Endothelial cell of umbilical vein (primary cell): ENCODE measurements around the gene SH3BGRL. TPM values are rescaled to one million over a fixed set of nuclear protein-coding genes. Genes with fewer than 3 reads are reported as not detected.

ENCODE experiments used
- BruUV-seq: library from RNA; stranded (reverse); fragments of 400-500 nt; replicated peaks from 2 replicates; lab custom pipeline; 2021; lab: Mats Ljungman, UMichigan
- CTCF ChIA-PET: fragments of 300-600, 350-600 bp; sonication (Branson Sonifier 250); formaldehyde crosslinking; loops from one replicate; lab custom pipeline; 2021; ENCODE audit warnings: antibody characterized with exemption, inconsistent platforms; lab: Charles Lee
- POLR2A ChIA-PET: fragments of 300-600, 350-600 bp; sonication (Branson Sonifier 250); formaldehyde crosslinking; loops from one replicate; lab custom pipeline; 2021; ENCODE audit warnings: antibody characterized with exemption, inconsistent platforms; lab: Charles Lee
- DNase-seq: peaks from one replicate; pipeline ENCODE4 v3.0.0-alpha.2; 2011; ENCODE audit warnings: low read depth, low spot score
- FAIRE-seq: peaks from 2 replicates; lab custom pipeline; 2011; peaks lifted over from hg19 to GRCh38; lab: Jason Lieb, UNC
- H2AFZ ChIP-seq: 2 replicates; pipeline ENCODE4 v1.6.0; 2012; ENCODE audit warnings: low read depth, low read length, control low read depth, inconsistent platforms
- H3K27ac ChIP-seq: 2 replicates; pipeline ENCODE4 v1.5.1; 2011; ENCODE audit warnings: low read depth, mild to moderate bottlenecking, control low read depth, low read length, moderate library complexity; ENCODE audit not compliant: insufficient read depth
- H3K27me3 ChIP-seq, 2 experiments: 2 replicates each; pipeline versions ENCODE4 v1.6.0 to v1.6.1; 2011; ENCODE audit warnings: low read length in 2 of 2, mixed read lengths in 1 of 2; ENCODE audit not compliant: control insufficient read depth in 2 of 2, insufficient read depth in 2 of 2
- H3K36me3 ChIP-seq, 2 experiments: 2 replicates in 1 of 2; 3 replicates in 1 of 2; pipeline ENCODE4 v1.5.1; 2011; ENCODE audit warnings: low read length in 2 of 2, mild to moderate bottlenecking in 1 of 2, moderate library complexity in 1 of 2; ENCODE audit not compliant: control insufficient read depth in 2 of 2, insufficient read depth in 2 of 2; ENCODE audit errors: extremely low read depth in 1 of 2
- H3K4me1 ChIP-seq: 3 replicates; pipeline ENCODE4 v1.5.1; 2011; ENCODE audit warnings: mild to moderate bottlenecking, low read length; ENCODE audit not compliant: control insufficient read depth, insufficient read depth; ENCODE audit errors: extremely low read depth
- H3K4me2 ChIP-seq: 2 replicates; pipeline ENCODE4 v1.6.1; 2011; ENCODE audit warnings: low read length, control low read depth, mixed read lengths; ENCODE audit not compliant: insufficient read depth
- H3K4me3 ChIP-seq, 3 experiments: fragments of 200-600 bp in 1 of 3; sonication (generic), shearing (Covaris generic) in 1 of 3; replicated peaks in 1 of 3; 2 replicates each; pipeline ENCODE4 v1.5.1; 2011 to 2016; ENCODE audit warnings: control low read depth in 3 of 3, low read length in 3 of 3, mild to moderate bottlenecking in 2 of 3, inconsistent platforms in 1 of 3, low read depth in 1 of 3, moderate library complexity in 1 of 3; ENCODE audit not compliant: insufficient read depth in 1 of 3
- H3K79me2 ChIP-seq: 2 replicates; pipeline ENCODE4 v1.6.0; 2012; ENCODE audit warnings: low read length, inconsistent platforms; ENCODE audit not compliant: control insufficient read depth, insufficient read depth
- H3K9ac ChIP-seq: replicated peaks from 2 replicates; pipeline ENCODE3; 2011; ENCODE audit warnings: low read length, control low read depth; ENCODE audit not compliant: insufficient read depth; ENCODE audit errors: extremely low read depth
- H3K9me1 ChIP-seq: replicated peaks from 3 replicates; pipeline ENCODE4 v1.6.0; 2011; ENCODE audit warnings: mild to moderate bottlenecking, low read length; ENCODE audit not compliant: control insufficient read depth, insufficient read depth; ENCODE audit errors: extremely low read depth
- H3K9me3 ChIP-seq: replicated peaks from 2 replicates; pipeline ENCODE4 v1.5.1; 2012; ENCODE audit warnings: low read length, inconsistent platforms; ENCODE audit not compliant: control insufficient read depth, insufficient read depth
- H4K20me1 ChIP-seq: replicated peaks from 2 replicates; pipeline ENCODE3; 2011; ENCODE audit warnings: mild to moderate bottlenecking, low read length; ENCODE audit not compliant: control insufficient read depth, insufficient read depth; ENCODE audit errors: extremely low read depth
- EZH2 ChIP-seq: IDR thresholded peaks from 2 replicates; pipeline ENCODE4 v1.6.1; 2012; ENCODE audit warnings: borderline replicate concordance, low read depth, mild to moderate bottlenecking, moderate library complexity, low read length, inconsistent platforms; ENCODE audit not compliant: severe bottlenecking
- FOS ChIP-seq: IDR thresholded peaks from 2 replicates; pipeline ENCODE4 v1.6.1; 2011; ENCODE audit warnings: mild to moderate bottlenecking, low read length, moderate library complexity, borderline replicate concordance; ENCODE audit not compliant: insufficient read depth
- GATA2 ChIP-seq: IDR thresholded peaks from 2 replicates; pipeline ENCODE4 v1.7.0; 2011; ENCODE audit warnings: low read depth, mild to moderate bottlenecking, moderate library complexity, mixed read lengths, low read length; ENCODE audit not compliant: insufficient read length, insufficient read depth
- JUN ChIP-seq: IDR thresholded peaks from 2 replicates; pipeline ENCODE4 v1.6.1; 2011; ENCODE audit warnings: borderline replicate concordance, low read depth; ENCODE audit not compliant: insufficient read length, insufficient read depth
- MAX ChIP-seq: IDR thresholded peaks from 2 replicates; pipeline ENCODE4 v1.6.1; 2011; ENCODE audit not compliant: insufficient read depth, insufficient read length
- MYC ChIP-seq: IDR thresholded peaks from one replicate; pipeline ENCODE4 v1.6.1; 2011; ENCODE audit warnings: mild to moderate bottlenecking, low read depth, low read length
- POLR2A ChIP-seq: IDR thresholded peaks from 2 replicates; pipeline ENCODE4 v1.6.1; 2012; ENCODE audit warnings: low read depth, mild to moderate bottlenecking, control low read depth, low read length
- POLR2AphosphoS5 ChIP-seq: IDR thresholded peaks from 2 replicates; pipeline ENCODE4 v1.6.1; 2012; ENCODE audit warnings: low read depth, mild to moderate bottlenecking, control low read depth, low read length, moderate library complexity; ENCODE audit not compliant: insufficient read depth
- dilution Hi-C: fragments of 300-500 bp; cut with MboI; formaldehyde crosslinking; loops from one replicate; pipeline ENCODE4 v1.15.0; 2019; ENCODE audit warnings: low sequenced_read_pairs; ENCODE audit not compliant: extremely low pct_ligation_motif_present
- intact Hi-C: fragments of 100-400 bp; cut with micrococcal nuclease; formaldehyde crosslinking; loops from one replicate; pipeline ENCODE4 v1.10.0; 2022
- polyA plus RNA-seq, 4 experiments: library from polyadenylated mRNA; depleted of rRNA in 3 of 4; stranded (reverse) in 3 of 4; unstranded in 1 of 4; fragments of >200 nt; gene quantifications; 2 replicates each; pipeline versions ENCODE4 v1.2.1 to v1.2.3, GENCODE V29; 2011 to 2012; ENCODE audit warnings: missing spikeins in 1 of 4
- total RNA-seq: library from RNA; stranded (reverse); gene quantifications from 2 replicates; pipeline ENCODE4 v1.2.3, GENCODE V29; 2021
- TF ChIP-seq, protein P1 (sequence below), 2 donors: IDR thresholded peaks; 1 replicate in 1 of 2; 2 replicates in 1 of 2; pipeline ENCODE4 v1.5.1; 2011; ENCODE audit warnings: low read length in 2 of 2, mild to moderate bottlenecking in 2 of 2, moderate library complexity in 2 of 2, control low read depth in 1 of 2, inconsistent platforms in 1 of 2, low read depth in 1 of 2; ENCODE audit not compliant: insufficient read depth in 1 of 2; ENCODE audit errors: extremely low read depth in 1 of 2

Gene SH3BGRL
- total and polyA plus RNA-seq, 2 donors (not counting 3 experiments of a cell fraction or from before 2014, with no cell fraction given): 45.6 to 65.7 TPM

DNA sequence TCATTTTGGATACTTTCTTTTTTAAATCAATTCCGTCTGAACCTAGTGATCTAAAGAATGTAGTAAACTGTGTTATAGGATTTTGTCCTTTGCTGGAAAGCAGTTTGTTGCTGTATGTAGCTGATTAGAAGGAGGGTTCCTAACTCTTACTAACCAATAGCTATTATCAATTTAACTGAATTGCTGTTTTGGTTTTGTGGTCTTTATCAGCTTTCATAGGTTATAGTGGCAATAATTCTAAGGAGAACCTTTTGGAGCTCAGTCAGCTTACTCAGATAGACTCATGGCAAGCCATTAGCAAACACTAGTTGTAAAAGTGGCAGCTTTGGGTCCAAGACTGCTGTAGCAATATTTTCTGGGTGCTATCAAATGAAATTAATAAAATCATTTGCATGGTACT is 29.6 kb downstream of the SH3BGRL start:
- Histone ChIP-seq H3K9ac (no peak overlapping the region), H3K27ac (no peak overlapping the region), H3K9me3 (no peaks in the 10 kb centered on the region), H3K4me2 (no peak overlapping the region), H3K27me3 (no peaks in the 10 kb centered on the region), H3K4me3 (no peak overlapping the region), H2AFZ (no peak overlapping the region), H3K79me2 (no peaks in the 10 kb centered on the region), H4K20me1 (no peaks in the 10 kb centered on the region), H3K4me1 (no peaks in the 10 kb centered on the region), H3K36me3 (no peaks in the 10 kb centered on the region), H3K9me1 (no peaks in the 10 kb centered on the region)
- ChIA-PET POLR2A (no interaction called here), CTCF (no interaction called here)
- TF ChIP-seq GATA2: no peak
- TF ChIP-seq MYC: no peak
- TF ChIP-seq, protein P1, sequence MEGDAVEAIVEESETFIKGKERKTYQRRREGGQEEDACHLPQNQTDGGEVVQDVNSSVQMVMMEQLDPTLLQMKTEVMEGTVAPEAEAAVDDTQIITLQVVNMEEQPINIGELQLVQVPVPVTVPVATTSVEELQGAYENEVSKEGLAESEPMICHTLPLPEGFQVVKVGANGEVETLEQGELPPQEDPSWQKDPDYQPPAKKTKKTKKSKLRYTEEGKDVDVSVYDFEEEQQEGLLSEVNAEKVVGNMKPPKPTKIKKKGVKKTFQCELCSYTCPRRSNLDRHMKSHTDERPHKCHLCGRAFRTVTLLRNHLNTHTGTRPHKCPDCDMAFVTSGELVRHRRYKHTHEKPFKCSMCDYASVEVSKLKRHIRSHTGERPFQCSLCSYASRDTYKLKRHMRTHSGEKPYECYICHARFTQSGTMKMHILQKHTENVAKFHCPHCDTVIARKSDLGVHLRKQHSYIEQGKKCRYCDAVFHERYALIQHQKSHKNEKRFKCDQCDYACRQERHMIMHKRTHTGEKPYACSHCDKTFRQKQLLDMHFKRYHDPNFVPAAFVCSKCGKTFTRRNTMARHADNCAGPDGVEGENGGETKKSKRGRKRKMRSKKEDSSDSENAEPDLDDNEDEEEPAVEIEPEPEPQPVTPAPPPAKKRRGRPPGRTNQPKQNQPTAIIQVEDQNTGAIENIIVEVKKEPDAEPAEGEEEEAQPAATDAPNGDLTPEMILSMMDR (IDR thresholded peaks at IDR 0.05; ENCODE audit: extremely low read depth in 1 of 2, insufficient read depth in 1 of 2, low read depth in 1 of 2, low read length in 2 of 2): no peak
- no peak for TF ChIP-seq JUN
- TF ChIP-seq POLR2AphosphoS5: no peak
- no peak for TF ChIP-seq EZH2
- TF ChIP-seq MAX: no peak
- TF ChIP-seq POLR2A: no peak
- TF ChIP-seq FOS: no peak
- DNase-seq: no peak
- no TSS peak for BruUV-seq
- FAIRE-seq: no peak
- intact Hi-C loops (no loop called here), dilution Hi-C loops (no loop called here)
